Neural cell (in vitro differentiated cells): Measurements from ENCODE around the gene ENGASE. TPM values are rescaled to one million over a fixed set of nuclear protein-coding genes. Genes with fewer than 3 reads are reported as not detected.

Experiments
- H2AFZ ChIP-seq: fragments of 200-600, 300-800 bp; sonication (generic), shearing (Covaris generic); 2 replicates; pipeline ENCODE4 v1.6.0; 2014; ENCODE audit warnings: low read depth, mild to moderate bottlenecking, antibody characterized with exemption, low read length, moderate library complexity
- H3F3A ChIP-seq: fragments of 200-600 bp; shearing (Covaris generic); 2 replicates; pipeline ENCODE4 v1.6.1; 2016; ENCODE audit warnings: mild to moderate bottlenecking, moderate library complexity, mixed read lengths, antibody characterized with exemption, low read length; ENCODE audit not compliant: insufficient read depth, poor library complexity, severe bottlenecking
- H3K27ac ChIP-seq: fragments of 200-600, 300-800 bp; sonication (generic), shearing (Covaris generic); 2 replicates; pipeline ENCODE4 v1.5.1; 2014; ENCODE audit warnings: mild to moderate bottlenecking, low read length, moderate library complexity
- H3K27me3 ChIP-seq: fragments of 300-800, 200-600 bp; sonication (generic), shearing (Covaris generic); 2 replicates; pipeline ENCODE4 v1.6.0; 2014; ENCODE audit warnings: mild to moderate bottlenecking, low read depth, low read length, moderate library complexity; ENCODE audit not compliant: insufficient read depth
- H3K36me3 ChIP-seq: fragments of 300-800, 200-600 bp; sonication (generic), shearing (Covaris generic); 2 replicates; pipeline ENCODE4 v1.5.1; 2014; ENCODE audit warnings: mild to moderate bottlenecking, antibody characterized with exemption, low read length, moderate library complexity; ENCODE audit not compliant: insufficient read depth
- H3K4me2 ChIP-seq: fragments of 300-800, 200-600 bp; sonication (generic), shearing (Covaris generic); 2 replicates; pipeline ENCODE4 v1.6.0; 2014; ENCODE audit warnings: mild to moderate bottlenecking, low read length
- H3K4me3 ChIP-seq: fragments of 300-800, 200-600 bp; sonication (generic), shearing (Covaris generic); 2 replicates; pipeline ENCODE4 v1.5.1; 2014; ENCODE audit warnings: mild to moderate bottlenecking, low read length, moderate library complexity
- H3K79me2 ChIP-seq: fragments of 200-600 bp; shearing (Covaris generic); replicated peaks from 2 replicates; pipeline ENCODE4 v1.6.0; 2014; ENCODE audit warnings: mild to moderate bottlenecking, low read length, moderate library complexity; ENCODE audit not compliant: insufficient read depth
- H3K9ac ChIP-seq: fragments of 300-800, 200-600 bp; sonication (generic), shearing (Covaris generic); 2 replicates; pipeline ENCODE4 v1.6.1; 2016; ENCODE audit warnings: mild to moderate bottlenecking, low read length, mixed read lengths
- H3K9me2 ChIP-seq: fragments of 200-600 bp; shearing (Covaris generic); 2 replicates; pipeline ENCODE4 v1.6.1; 2016; ENCODE audit warnings: mild to moderate bottlenecking, low read length, mixed read lengths; ENCODE audit not compliant: insufficient read depth
- H3K9me3 ChIP-seq: fragments of 200-600, 300-800 bp; sonication (generic), shearing (Covaris generic); 2 replicates; pipeline ENCODE4 v1.6.1; 2016; ENCODE audit warnings: mild to moderate bottlenecking, mixed run types, low read length, moderate library complexity, mixed read lengths
- H4K20me1 ChIP-seq: fragments of 200-600 bp; shearing (Covaris generic); 2 replicates; pipeline ENCODE4 v1.6.1; 2016; ENCODE audit warnings: mild to moderate bottlenecking, mixed run types; ENCODE audit not compliant: insufficient read depth
- CTCF ChIP-seq: fragments of 450-650 bp; IDR thresholded peaks from 2 replicates; pipeline ENCODE4 v1.5.1; 2014; ENCODE audit warnings: antibody characterized with exemption, mild to moderate bottlenecking, moderate library complexity; ENCODE audit not compliant: poor library complexity, severe bottlenecking
- EP300 ChIP-seq: fragments of 450-650 bp; conservative IDR thresholded peaks from 2 replicates; pipeline ENCODE4 v1.6.1; 2014; ENCODE audit warnings: antibody characterized with exemption, mild to moderate bottlenecking, moderate library complexity; ENCODE audit not compliant: poor library complexity, severe bottlenecking
- EZH2 ChIP-seq: fragments of 200-600, 300-800 bp; shearing (Covaris generic), sonication (generic); IDR thresholded peaks from 2 replicates; pipeline ENCODE4 v1.6.1; 2014; ENCODE audit warnings: antibody characterized with exemption, low read length, borderline replicate concordance, mild to moderate bottlenecking; ENCODE audit not compliant: insufficient read depth, poor library complexity, severe bottlenecking
- MXI1 ChIP-seq: fragments of 450-650 bp; conservative IDR thresholded peaks from 2 replicates; pipeline ENCODE4 v1.6.1; 2014; ENCODE audit warnings: antibody characterized with exemption, mild to moderate bottlenecking; ENCODE audit not compliant: poor library complexity, severe bottlenecking
- POLR2AphosphoS5 ChIP-seq: IDR thresholded peaks from 2 replicates; pipeline ENCODE4 v1.6.1; 2012
- RAD21 ChIP-seq: fragments of 450-650 bp; conservative IDR thresholded peaks from 2 replicates; pipeline ENCODE4 v1.6.1; 2014; ENCODE audit warnings: antibody characterized with exemption, mild to moderate bottlenecking, moderate library complexity
- REST ChIP-seq: IDR thresholded peaks from 2 replicates; pipeline ENCODE4 v1.6.1; 2012; ENCODE audit warnings: borderline replicate concordance
- SMC3 ChIP-seq: fragments of 450-650 bp; conservative IDR thresholded peaks from 2 replicates; pipeline ENCODE4 v1.6.1; 2014; ENCODE audit warnings: antibody characterized with exemption, mild to moderate bottlenecking, moderate library complexity; ENCODE audit not compliant: poor library complexity
- TAF1 ChIP-seq: IDR thresholded peaks from 2 replicates; pipeline ENCODE4 v1.6.1; 2012; ENCODE audit warnings: low read depth
- polyA plus RNA-seq: library from polyadenylated mRNA; depleted of rRNA; stranded (reverse); fragments of >200 nt; gene quantifications from 2 replicates; pipeline ENCODE4 v1.2.3, GENCODE V29; 2014

ENGASE gene
- polyA plus RNA-seq, 1 donor from 2014 or later: 13.0 TPM

- Histone ChIP-seq H3K79me2 (no peaks in the 10 kb centered on the region), H3F3A (no peaks in the 10 kb centered on the region), H2AFZ (no peak overlapping the region), H3K27me3 (no peaks in the 10 kb centered on the region), H3K27ac (no peak overlapping the region), H3K4me2 (no peak overlapping the region), H3K9me3 (no peaks in the 10 kb centered on the region), H3K9me2 (no peaks in the 10 kb centered on the region), H4K20me1 (no peaks in the 10 kb centered on the region), H3K9ac (no peak overlapping the region), H3K4me3 (no peak overlapping the region), H3K36me3 (no peaks in the 10 kb centered on the region)
- no peak for TF ChIP-seq POLR2AphosphoS5
- no peak for TF ChIP-seq MXI1
- no peak for TF ChIP-seq EZH2
- no peak for TF ChIP-seq RAD21
- TF ChIP-seq CTCF: no peak
- TF ChIP-seq SMC3: no peak
- no peak for TF ChIP-seq TAF1
- TF ChIP-seq EP300: no peak
- TF ChIP-seq REST: no peak
Observed at GRCh38 chr17:79043191-79043930, 31.3 kb upstream of the ENGASE start.

GRCh38 chr17:79043931-79044320 lies 30.7 kb upstream of the ENGASE start:
- no peak overlapping the region for H3K27ac ChIP-seq
- no peaks in the 10 kb centered on the region for H3K27me3 ChIP-seq
- no peaks in the 10 kb centered on the region for H4K20me1 ChIP-seq
- no peak overlapping the region for H3K4me2 ChIP-seq
- no peaks in the 10 kb centered on the region for H3F3A ChIP-seq
- H3K9me2 ChIP-seq: no peaks in the 10 kb centered on the region
- H3K4me3 ChIP-seq: no peak overlapping the region
- TF ChIP-seq MXI1 (no peak), SMC3 (no peak), EZH2 (no peak), POLR2AphosphoS5 (no peak), RAD21 (no peak), EP300 (no peak), REST (no peak), TAF1 (no peak), CTCF (no peak)
- no peaks in the 10 kb centered on the region for H3K79me2 ChIP-seq
- H3K36me3 ChIP-seq: no peaks in the 10 kb centered on the region
- no peak overlapping the region for H3K9ac ChIP-seq
- H3K9me3 ChIP-seq: no peaks in the 10 kb centered on the region
- H2AFZ ChIP-seq: no peak overlapping the region
